ENCODE measurements around the gene DLGAP1. TPM values are rescaled to one million over a fixed set of nuclear protein-coding genes. Genes with fewer than 3 reads are reported as not detected.
"Not testable (repeated sequence)": the region's sequence is repeated elsewhere in the genome, so short reads cannot be mapped to it uniquely, and the experiment has no call there.

DLGAP1 gene
- 1.6 and 2.0 TPM in 2 replicates for total RNA-seq

GRCh38 chr18:4455113-4455811 lies at the start of gene DLGAP1:
Gene DLGAP1 (minus strand): TSS chr18:4455307.
- no peak for DNase-seq (ENCODE audit: extremely low read depth, low read depth, low spot score)

- not testable (repeated sequence) for DNase-seq (ENCODE audit: extremely low read depth, low read depth, low spot score)
Observed at GRCh38 chr18:4494703-4495284, 39.7 kb upstream of the DLGAP1 start.

- no peak for DNase-seq (ENCODE audit: extremely low read depth, low read depth, low spot score)
Observed at GRCh38 chr18:4468511-4468910, 13.4 kb upstream of the DLGAP1 start.

- no peak for DNase-seq (ENCODE audit: extremely low read depth, low read depth, low spot score)
Observed at GRCh38 chr18:4454537-4455112, 482 bp downstream of the DLGAP1 start.

GRCh38 chr18:4453874-4454536 lies 1.1 kb downstream of the DLGAP1 start:
- no peak for DNase-seq (ENCODE audit: extremely low read depth, low read depth, low spot score)

- no peak for DNase-seq (ENCODE audit: extremely low read depth, low read depth, low spot score)
Observed at GRCh38 chr18:4453567-4453873, 1.6 kb downstream of the DLGAP1 start.

- no peak for DNase-seq (ENCODE audit: extremely low read depth, low read depth, low spot score)
Observed at GRCh38 chr18:4450065-4450658, 4.9 kb downstream of the DLGAP1 start.

- DNase-seq (ENCODE audit: extremely low read depth, low read depth, low spot score): no peak
Observed at GRCh38 chr18:4445902-4446301, 9.2 kb downstream of the DLGAP1 start.

GRCh38 chr18:4444306-4444705 lies 10.8 kb downstream of the DLGAP1 start:
- no peak for DNase-seq (ENCODE audit: extremely low read depth, low read depth, low spot score)

GRCh38 chr18:4441098-4441497 lies 14.0 kb downstream of the DLGAP1 start:
- no peak for DNase-seq (ENCODE audit: extremely low read depth, low read depth, low spot score)

- DNase-seq (ENCODE audit: extremely low read depth, low read depth, low spot score): no peak
Observed at GRCh38 chr18:4438938-4439337, 16.2 kb downstream of the DLGAP1 start.

- DNase-seq (ENCODE audit: extremely low read depth, low read depth, low spot score): no peak
Observed at GRCh38 chr18:4433717-4434116, 21.4 kb downstream of the DLGAP1 start.

GRCh38 chr18:4430836-4431235 lies 24.3 kb downstream of the DLGAP1 start:
- DNase-seq (ENCODE audit: extremely low read depth, low read depth, low spot score): no peak

- no peak for DNase-seq (ENCODE audit: extremely low read depth, low read depth, low spot score)
Observed at GRCh38 chr18:4417714-4418113, 37.4 kb downstream of the DLGAP1 start.

- no peak for DNase-seq (ENCODE audit: extremely low read depth, low read depth, low spot score)
Observed at GRCh38 chr18:4416976-4417375, 38.1 kb downstream of the DLGAP1 start.

- DNase-seq (ENCODE audit: extremely low read depth, low read depth, low spot score): no peak
Observed at GRCh38 chr18:4412286-4412685, 42.8 kb downstream of the DLGAP1 start.

- no peak for DNase-seq (ENCODE audit: extremely low read depth, low read depth, low spot score)
Observed at GRCh38 chr18:4406856-4407255, 48.3 kb downstream of the DLGAP1 start.

GRCh38 chr18:4405965-4406364 lies 49.1 kb downstream of the DLGAP1 start:
- DNase-seq (ENCODE audit: extremely low read depth, low read depth, low spot score): no peak

- DNase-seq (ENCODE audit: extremely low read depth, low read depth, low spot score): no peak
Observed at GRCh38 chr18:4403836-4404235, 51.3 kb downstream of the DLGAP1 start.

- no peak for DNase-seq (ENCODE audit: extremely low read depth, low read depth, low spot score)
Observed at GRCh38 chr18:4400911-4401310, 54.2 kb downstream of the DLGAP1 start.

- no peak for DNase-seq (ENCODE audit: extremely low read depth, low read depth, low spot score)
Observed at GRCh38 chr18:4399929-4400328, 55.2 kb downstream of the DLGAP1 start.

GRCh38 chr18:4394700-4395099 lies 60.4 kb downstream of the DLGAP1 start:
- no peak for DNase-seq (ENCODE audit: extremely low read depth, low read depth, low spot score)

All from glomerular endothelial cell (primary cell).